Measurements from ENCODE around the gene SF3B3. TPM values are rescaled to one million over a fixed set of nuclear protein-coding genes. Genes with fewer than 3 reads are reported as not detected.

The SF3B3 gene
- total and polyA plus RNA-seq, 2 donors (not counting 1 experiment from before 2014, with no cell fraction given) = 67.1 to 266 TPM

DNA sequence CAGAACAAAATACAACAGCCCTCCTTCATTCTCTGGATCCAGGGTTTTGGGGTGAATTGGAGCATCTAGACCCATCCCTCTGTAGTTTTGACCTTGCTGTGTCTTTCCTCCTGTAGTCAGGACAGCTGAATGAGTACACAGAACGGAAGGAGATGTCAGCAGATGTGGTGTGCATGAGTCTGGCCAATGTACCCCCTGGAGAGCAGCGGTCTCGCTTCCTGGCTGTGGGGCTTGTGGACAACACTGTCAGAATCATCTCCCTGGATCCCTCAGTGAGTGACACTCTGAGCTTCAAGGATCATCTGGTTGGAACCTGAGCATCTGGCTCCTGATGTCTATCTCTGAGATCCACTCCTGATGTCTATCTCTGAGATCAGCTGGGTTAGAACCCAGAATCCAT is 32.4 kb downstream of the SF3B3 start:
- 91% methylated on average over 3 of the region's 3 CpGs for WGBS (ENCODE audit: insufficient coverage)
- Histone ChIP-seq H3K79me2 (ENCODE audit: control insufficient read depth, insufficient read depth, low read length) (peaks cover 7% of the 10 kb centered on the region), H3K4me1 (ENCODE audit: control insufficient read depth in 2 of 2, insufficient read depth in 2 of 2, low read length in 2 of 2) (no peaks in the 10 kb centered on the region), H3K9ac (ENCODE audit: low read length) (no peak overlapping the region), H3K27ac (ENCODE audit: low read length in 2 of 2) (no peak overlapping the region), H2AFZ (ENCODE audit: insufficient read depth, low read depth, low read length, poor library complexity, severe bottlenecking) (no peak overlapping the region), H3K9me3 (ENCODE audit: control extremely low read depth in 1 of 3, control insufficient read depth in 2 of 3, insufficient read depth in 1 of 3, low read length in 2 of 3) (no peaks in the 10 kb centered on the region), H3K4me3 (ENCODE audit: control extremely low read depth in 1 of 5, extremely low read depth in 1 of 5, insufficient read depth in 1 of 5, low read depth in 2 of 5, low read length in 4 of 5) (no peak overlapping the region), H3K36me3 (replicated peaks in 1 of 2; ENCODE audit: control extremely low read depth in 1 of 2, control insufficient read depth in 1 of 2, extremely low read depth in 1 of 2, insufficient read depth in 2 of 2, low read length in 1 of 2) (peaks cover 3 to 93% of the 10 kb centered on the region in 2 experiments), H3K4me2 (replicated peaks; ENCODE audit: low read depth, low read length, poor library complexity, severe bottlenecking) (no peak overlapping the region), H4K20me1 (ENCODE audit: control insufficient read depth, insufficient read depth, low read length, poor library complexity, severe bottlenecking) (peaks cover 61% of the 10 kb centered on the region), H3K27me3 (replicated peaks in 1 of 4; ENCODE audit: control extremely low read depth in 1 of 4, control insufficient read depth in 3 of 4, insufficient read depth in 4 of 4, low read length in 3 of 4) (no peaks in the 10 kb centered on the region)
- no peak for ATAC-seq (ENCODE audit: low read depth)
- CTCF ChIA-PET = no interaction called here
- intact Hi-C loops (cut with micrococcal nuclease) = no loop called here
- POLR2A ChIA-PET = no interaction called here
- no peak for TF ChIP-seq EZH2 (IDR thresholded peaks at IDR 0.05; ENCODE audit: borderline replicate concordance, insufficient read depth, low read depth, low read length, poor library complexity, severe bottlenecking)
- TF ChIP-seq, protein P1, sequence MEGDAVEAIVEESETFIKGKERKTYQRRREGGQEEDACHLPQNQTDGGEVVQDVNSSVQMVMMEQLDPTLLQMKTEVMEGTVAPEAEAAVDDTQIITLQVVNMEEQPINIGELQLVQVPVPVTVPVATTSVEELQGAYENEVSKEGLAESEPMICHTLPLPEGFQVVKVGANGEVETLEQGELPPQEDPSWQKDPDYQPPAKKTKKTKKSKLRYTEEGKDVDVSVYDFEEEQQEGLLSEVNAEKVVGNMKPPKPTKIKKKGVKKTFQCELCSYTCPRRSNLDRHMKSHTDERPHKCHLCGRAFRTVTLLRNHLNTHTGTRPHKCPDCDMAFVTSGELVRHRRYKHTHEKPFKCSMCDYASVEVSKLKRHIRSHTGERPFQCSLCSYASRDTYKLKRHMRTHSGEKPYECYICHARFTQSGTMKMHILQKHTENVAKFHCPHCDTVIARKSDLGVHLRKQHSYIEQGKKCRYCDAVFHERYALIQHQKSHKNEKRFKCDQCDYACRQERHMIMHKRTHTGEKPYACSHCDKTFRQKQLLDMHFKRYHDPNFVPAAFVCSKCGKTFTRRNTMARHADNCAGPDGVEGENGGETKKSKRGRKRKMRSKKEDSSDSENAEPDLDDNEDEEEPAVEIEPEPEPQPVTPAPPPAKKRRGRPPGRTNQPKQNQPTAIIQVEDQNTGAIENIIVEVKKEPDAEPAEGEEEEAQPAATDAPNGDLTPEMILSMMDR (IDR thresholded peaks at IDR 0.05) = no peak
- no peak overlapping the region for H3K27ac Mint-ChIP-seq
- no peak for DNase-seq
- H3K4me1 Mint-ChIP-seq = no peaks in the 10 kb centered on the region
- no peak overlapping the region for H3K4me3 Mint-ChIP-seq
- no peaks in the 10 kb centered on the region for H3K27me3 Mint-ChIP-seq
- no peaks in the 10 kb centered on the region for H3K9me3 Mint-ChIP-seq (ENCODE audit: insufficient read depth)

DNA sequence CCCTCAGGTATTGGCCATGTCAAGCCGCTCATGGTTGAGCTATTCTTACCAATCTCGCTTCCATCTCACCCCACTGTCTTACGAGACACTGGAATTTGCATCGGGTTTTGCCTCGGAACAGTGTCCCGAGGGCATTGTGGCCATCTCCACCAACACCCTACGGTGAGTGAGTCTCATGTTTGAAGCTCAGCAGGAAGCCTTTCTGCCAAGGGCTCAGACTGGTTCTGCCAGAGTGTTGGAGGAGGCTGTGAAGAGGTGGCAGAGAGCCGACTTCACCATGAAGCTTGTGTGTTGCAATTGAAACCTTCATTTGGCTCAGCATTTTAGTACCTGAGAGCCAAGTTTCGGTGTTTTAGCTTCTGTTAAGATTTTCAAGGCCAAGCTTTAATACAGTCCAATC is 38.0 kb downstream of the SF3B3 start:
- Histone ChIP-seq H3K9ac (ENCODE audit: low read length) (no peak overlapping the region), H3K79me2 (ENCODE audit: control insufficient read depth, insufficient read depth, low read length) (no peaks in the 10 kb centered on the region), H3K4me2 (replicated peaks; ENCODE audit: low read depth, low read length, poor library complexity, severe bottlenecking) (no peak overlapping the region), H3K9me3 (ENCODE audit: control extremely low read depth in 1 of 3, control insufficient read depth in 2 of 3, insufficient read depth in 1 of 3, low read length in 2 of 3) (no peaks in the 10 kb centered on the region), H3K27ac (ENCODE audit: low read length in 2 of 2) (no peak overlapping the region), H3K4me3 (ENCODE audit: control extremely low read depth in 1 of 5, extremely low read depth in 1 of 5, insufficient read depth in 1 of 5, low read depth in 2 of 5, low read length in 4 of 5) (no peak overlapping the region), H2AFZ (ENCODE audit: insufficient read depth, low read depth, low read length, poor library complexity, severe bottlenecking) (no peak overlapping the region), H3K36me3 (replicated peaks in 1 of 2; ENCODE audit: control extremely low read depth in 1 of 2, control insufficient read depth in 1 of 2, extremely low read depth in 1 of 2, insufficient read depth in 2 of 2, low read length in 1 of 2) (peaks cover 8 to 95% of the 10 kb centered on the region in 2 experiments), H3K4me1 (ENCODE audit: control insufficient read depth in 2 of 2, insufficient read depth in 2 of 2, low read length in 2 of 2) (no peaks in the 10 kb centered on the region), H4K20me1 (ENCODE audit: control insufficient read depth, insufficient read depth, low read length, poor library complexity, severe bottlenecking) (peaks cover 37% of the 10 kb centered on the region), H3K27me3 (replicated peaks in 1 of 4; ENCODE audit: control extremely low read depth in 1 of 4, control insufficient read depth in 3 of 4, insufficient read depth in 4 of 4, low read length in 3 of 4) (no peaks in the 10 kb centered on the region)
- POLR2A ChIA-PET = no interaction called here
- intact Hi-C loops (cut with micrococcal nuclease) = no loop called here
- Mint-ChIP-seq H3K27ac (no peak overlapping the region), H3K9me3 (ENCODE audit: insufficient read depth) (no peaks in the 10 kb centered on the region), H3K4me1 (no peaks in the 10 kb centered on the region), H3K4me3 (no peak overlapping the region), H3K27me3 (no peaks in the 10 kb centered on the region)
- CTCF ChIA-PET = interaction anchor here (1.0 kb wide), 1 partner anchor 22 kb away, joined by 3 read pairs; no protein-coding TSS in a partner anchor
- WGBS (ENCODE audit: insufficient coverage) = 89% methylated on average over 6 of the region's 9 CpGs
- DNase-seq = no peak
- ATAC-seq (ENCODE audit: low read depth) = no peak
- TF ChIP-seq, protein P1 (IDR thresholded peaks at IDR 0.05) = no peak
- no peak for TF ChIP-seq EZH2 (IDR thresholded peaks at IDR 0.05; ENCODE audit: borderline replicate concordance, insufficient read depth, low read depth, low read length, poor library complexity, severe bottlenecking)
